IPS-18c (cell line): ENCODE data around the gene GPRC5D.
A peak's percentile ranks its signal among the peaks of the same experiment; 100 is the strongest.

Experiments used
- H3K4me3 ChIP-seq: 2 replicates; pipeline ENCODE4 v1.7.0; 2013; ENCODE audit warnings: low read depth, mild to moderate bottlenecking, low read length, moderate library complexity; ENCODE audit not compliant: insufficient read depth
- H3K9me3 ChIP-seq: one replicate; pipeline ENCODE4 v1.6.1; 2013; ENCODE audit warnings: mild to moderate bottlenecking, low read length, moderate library complexity; ENCODE audit not compliant: control insufficient read depth, insufficient read depth

The GPRC5D gene

DNA sequence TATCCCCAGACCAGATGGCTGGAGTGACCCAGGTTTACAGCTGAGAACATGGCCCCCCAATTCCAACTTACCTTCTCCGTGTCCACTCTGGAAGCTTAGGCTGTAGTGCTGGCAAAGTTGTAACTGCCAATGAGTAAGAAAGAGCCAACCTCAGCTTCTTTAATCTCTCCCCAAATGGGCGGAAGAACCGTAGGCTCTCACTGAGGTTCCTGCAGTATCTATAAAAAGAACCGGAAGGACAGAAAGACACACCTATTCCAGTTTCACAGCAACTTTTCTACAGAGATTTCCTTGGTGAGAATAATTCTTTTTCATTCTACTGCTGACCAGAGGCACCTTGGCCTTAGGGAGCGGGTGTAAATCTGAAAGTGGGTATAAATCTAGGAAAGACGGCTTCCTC is at the start of gene GPRC5D:
GPRC5D (minus strand) TSS at position 135 of the 400 bp plus-strand sequence. CDS start 1,786 bp downstream, outside the sequence.
- no peaks in the 10 kb centered on the region for H3K9me3 ChIP-seq
- H3K4me3 ChIP-seq: no peak within 1 kb of the TSS

GRCh38 chr12:13001775-13002040 is 49.7 kb upstream of the GPRC5D start:
- H3K4me3 ChIP-seq: peak overlapping the region; percentile 71
- peaks cover 2% of the 10 kb centered on the region for H3K9me3 ChIP-seq

GRCh38 chr12:13000925-13001774 is 49.2 kb upstream of the GPRC5D start:
- Histone ChIP-seq H3K9me3 (peaks cover 2% of the 10 kb centered on the region), H3K4me3 (peak overlapping the region; percentile 71)

DNA sequence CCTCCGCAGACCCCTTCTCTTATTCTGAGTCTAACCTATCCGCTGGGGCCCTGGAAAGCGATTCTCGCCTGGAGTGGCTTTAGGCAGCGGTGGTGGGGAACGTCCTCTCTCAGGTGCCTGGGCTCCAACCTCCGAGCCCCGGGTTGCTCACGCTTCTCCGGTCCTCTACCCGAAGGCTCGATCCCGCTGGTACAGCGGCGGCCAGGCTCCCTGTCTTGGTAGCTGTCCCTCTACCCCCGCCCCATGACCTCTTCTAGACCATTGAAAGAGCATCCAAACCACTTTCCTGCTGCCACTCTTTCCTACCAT is 48.6 kb upstream of the GPRC5D start:
- Histone ChIP-seq H3K9me3 (peaks cover 2% of the 10 kb centered on the region), H3K4me3 (peak overlapping the region; percentile 71)

DNA sequence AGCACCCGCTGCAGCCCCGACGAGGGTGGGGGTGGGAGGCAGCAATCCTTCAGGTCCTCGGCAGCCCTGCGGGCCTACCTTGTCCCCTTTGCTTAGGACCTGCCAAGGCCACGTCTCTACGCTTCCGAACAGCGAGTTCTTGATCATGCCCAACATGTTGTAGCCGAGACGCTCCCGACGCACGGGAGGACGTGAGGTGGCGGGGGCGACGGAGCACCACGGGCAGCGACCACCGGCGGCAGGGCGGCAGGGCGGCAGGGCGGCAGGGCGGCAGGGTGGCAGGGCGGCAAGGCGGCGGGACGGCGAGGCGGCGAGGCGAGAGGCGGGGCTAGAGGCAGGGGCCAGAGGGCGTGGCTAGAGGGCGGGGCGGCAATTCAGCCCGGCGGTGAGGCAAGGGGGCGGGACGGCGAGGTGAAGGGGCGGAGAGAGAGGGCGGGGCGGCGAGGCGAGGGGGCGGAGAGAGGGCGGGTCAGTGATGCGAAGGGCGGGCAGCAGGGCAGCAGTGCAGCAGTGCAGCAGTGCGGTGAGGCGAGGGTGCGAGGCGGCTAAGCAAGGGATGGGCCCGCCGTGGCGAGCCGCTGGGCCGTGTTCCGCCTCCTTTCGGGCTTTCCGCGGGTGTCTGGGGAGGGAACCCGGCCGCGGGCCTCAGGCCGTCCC is 48.1 kb upstream of the GPRC5D start, which contains the start of gene HEBP1:
HEBP1 (minus strand) TSS at position 307 of the 657 bp plus-strand sequence; CDS start at position 156, 151 bp downstream.
- peak within 1 kb of the TSS; percentile 94 for H3K4me3 ChIP-seq
- no peaks in the 10 kb centered on the region for H3K9me3 ChIP-seq

GRCh38 chr12:12999271-12999958 is 47.4 kb upstream of the GPRC5D start:
- Histone ChIP-seq H3K4me3 (peak overlapping the region; percentile 94), H3K9me3 (no peaks in the 10 kb centered on the region)

- Histone ChIP-seq H3K9me3 (no peaks in the 10 kb centered on the region), H3K4me3 (no peak overlapping the region)
Observed at GRCh38 chr12:12998248-12998647, 46.3 kb upstream of the GPRC5D start.

DNA sequence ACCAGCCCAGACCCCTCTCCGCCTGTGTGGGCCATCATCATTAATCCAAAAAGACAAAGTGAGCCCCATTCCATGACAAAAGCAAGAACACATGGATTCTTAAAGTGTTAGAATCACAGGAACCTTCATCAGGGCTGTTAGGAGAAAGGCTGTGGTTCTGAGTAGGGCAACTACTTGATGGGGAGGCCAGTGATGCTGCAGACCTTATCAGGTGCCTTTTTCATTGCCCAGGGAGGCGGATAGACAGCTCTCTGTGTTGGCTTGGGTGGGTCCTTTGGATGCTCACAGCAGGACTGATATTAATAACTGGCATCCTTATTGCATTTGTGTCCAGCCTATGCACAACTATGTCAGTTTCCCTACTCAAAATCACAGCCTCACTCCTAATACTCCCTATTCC is 45.8 kb upstream of the GPRC5D start:
- Histone ChIP-seq H3K9me3 (no peaks in the 10 kb centered on the region), H3K4me3 (no peak overlapping the region)

- Histone ChIP-seq H3K4me3 (no peak overlapping the region), H3K9me3 (no peaks in the 10 kb centered on the region)
Observed at GRCh38 chr12:12997156-12997555, 45.2 kb upstream of the GPRC5D start.

DNA sequence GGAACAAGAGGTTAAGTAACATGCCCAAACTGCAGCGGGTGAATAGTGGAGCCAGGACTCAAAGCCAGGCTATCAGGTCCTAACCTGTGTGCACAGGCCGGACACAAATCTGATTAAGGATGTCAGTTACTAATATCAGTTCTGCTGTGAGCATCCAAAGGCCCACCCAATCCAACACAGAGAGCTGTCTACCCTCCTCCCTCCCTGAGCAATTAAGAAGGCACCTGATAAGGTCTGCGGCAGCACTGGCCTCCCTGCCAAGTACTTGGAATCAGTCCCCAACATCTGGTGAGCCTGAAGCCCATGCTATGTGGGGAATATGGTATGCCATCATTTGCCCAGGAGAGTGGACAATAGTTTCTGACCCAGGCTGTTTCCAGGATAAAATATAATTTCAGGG is 44.2 kb upstream of the GPRC5D start:
- Histone ChIP-seq H3K4me3 (no peak overlapping the region), H3K9me3 (no peaks in the 10 kb centered on the region)

DNA sequence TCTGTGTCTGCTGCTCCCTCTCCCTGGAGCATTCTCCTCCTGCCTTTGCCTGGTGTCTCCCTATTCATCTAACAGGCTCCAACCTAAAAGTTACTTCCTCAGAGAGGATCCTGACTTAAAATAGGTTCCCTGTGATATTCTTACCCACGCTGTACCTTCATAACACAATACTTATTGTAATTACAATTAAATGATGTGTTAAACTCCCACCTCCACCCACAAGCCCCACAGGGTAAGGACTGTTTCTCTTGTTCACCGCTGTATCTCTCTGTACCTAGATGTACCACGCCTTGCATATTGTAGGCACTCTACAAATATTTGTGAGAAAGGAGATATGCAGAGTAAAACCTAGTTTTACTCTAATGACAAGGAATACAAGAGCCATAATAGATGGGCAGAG is 43.1 kb upstream of the GPRC5D start:
- Histone ChIP-seq H3K9me3 (no peaks in the 10 kb centered on the region), H3K4me3 (no peak overlapping the region)

GRCh38 chr12:12993367-12993766 is 41.4 kb upstream of the GPRC5D start:
- Histone ChIP-seq H3K9me3 (no peaks in the 10 kb centered on the region), H3K4me3 (no peak overlapping the region)

- Histone ChIP-seq H3K9me3 (no peaks in the 10 kb centered on the region), H3K4me3 (no peak overlapping the region)
Observed at GRCh38 chr12:12992418-12993130, 40.6 kb upstream of the GPRC5D start.

DNA sequence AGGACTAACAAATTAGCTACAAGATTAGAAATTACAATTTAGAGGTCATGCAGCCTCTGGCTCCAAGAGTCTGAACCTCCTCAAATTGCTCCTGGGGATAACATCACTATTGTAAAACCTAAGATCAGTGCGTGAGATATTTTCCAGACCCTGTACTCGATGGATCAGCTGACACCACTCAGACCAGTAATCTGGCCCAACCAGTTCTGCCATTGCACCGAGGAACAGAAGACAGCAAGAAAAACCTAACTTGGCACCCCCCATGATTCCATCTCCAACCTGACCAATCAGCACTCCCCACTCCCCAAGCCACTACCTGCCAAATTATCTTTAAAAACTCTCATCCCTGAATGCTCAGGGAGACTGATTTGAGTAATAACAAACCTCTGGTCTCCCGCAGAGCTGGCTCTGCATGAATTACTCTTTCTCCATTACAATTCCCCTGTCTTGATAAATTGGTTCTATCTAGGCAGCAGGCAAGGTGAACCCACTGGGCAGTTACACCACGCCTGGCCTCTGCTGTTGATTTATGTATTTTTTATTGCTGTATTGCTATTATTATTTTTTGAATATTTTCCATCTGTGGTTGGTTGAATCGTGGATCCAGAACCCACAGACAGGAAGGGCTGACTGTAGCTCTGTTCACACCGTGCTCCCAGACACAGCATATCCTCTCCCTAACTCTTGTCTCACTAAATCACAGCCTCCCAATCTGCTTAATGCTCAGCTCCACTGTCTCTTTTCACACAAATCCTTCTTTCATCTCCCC is 38.9 kb upstream of the GPRC5D start:
- Histone ChIP-seq H3K4me3 (peak overlapping the region; percentile 9; the same call in 1 of the 2 replicates), H3K9me3 (no peaks in the 10 kb centered on the region)

DNA sequence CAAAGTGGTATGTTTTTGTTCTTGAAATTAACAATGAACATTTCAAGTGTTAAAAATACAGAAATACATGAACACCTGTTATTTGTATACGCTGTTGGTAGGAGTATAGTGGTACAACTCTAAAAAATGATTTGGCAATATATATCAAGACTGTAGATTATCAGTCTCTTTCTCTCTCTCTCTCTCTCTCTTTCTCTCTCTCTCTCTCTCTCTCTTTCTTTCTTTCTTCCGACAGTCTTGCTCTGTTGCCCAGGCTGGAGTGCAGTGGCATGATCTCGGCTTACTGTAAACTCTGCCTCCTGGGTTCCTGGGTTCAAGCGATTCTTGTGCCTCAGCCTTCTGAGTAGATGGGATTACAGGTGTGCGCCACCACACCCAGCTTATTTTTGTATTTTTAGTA is 35.5 kb upstream of the GPRC5D start:
- Histone ChIP-seq H3K4me3 (no peak overlapping the region), H3K9me3 (no peaks in the 10 kb centered on the region)

- H3K4me3 ChIP-seq: no peak overlapping the region
- H3K9me3 ChIP-seq: no peaks in the 10 kb centered on the region
Observed at GRCh38 chr12:12986775-12987331, 34.9 kb upstream of the GPRC5D start.
